ENCODE measurements around the gene KRTAP26-1. TPM values are rescaled to one million over a fixed set of nuclear protein-coding genes. Genes with fewer than 3 reads are reported as not detected.

The KRTAP26-1 gene
- total RNA-seq, 1 donor from 2014 or later, result not detected

DNA sequence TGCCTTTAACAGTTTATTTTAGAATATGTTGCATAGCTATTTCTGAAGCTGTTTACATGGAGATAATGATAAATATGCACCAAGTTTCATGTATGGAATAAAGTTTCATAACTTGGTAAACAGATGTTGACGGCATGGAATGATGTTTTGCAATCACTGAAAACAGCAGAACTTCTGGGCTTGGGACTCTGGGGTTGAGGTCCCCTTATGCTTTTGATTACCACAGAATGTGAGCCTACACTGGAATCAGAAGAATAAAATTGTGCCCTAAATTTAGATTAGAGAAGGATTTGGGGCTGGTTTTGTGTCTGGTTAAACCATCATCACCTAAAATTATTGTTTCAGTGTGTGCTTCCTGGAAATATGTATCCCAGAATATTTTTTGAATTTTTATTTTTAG, 48.5 kb downstream of the KRTAP26-1 start:
- intact Hi-C loops (cut with micrococcal nuclease), result no loop called here

DNA sequence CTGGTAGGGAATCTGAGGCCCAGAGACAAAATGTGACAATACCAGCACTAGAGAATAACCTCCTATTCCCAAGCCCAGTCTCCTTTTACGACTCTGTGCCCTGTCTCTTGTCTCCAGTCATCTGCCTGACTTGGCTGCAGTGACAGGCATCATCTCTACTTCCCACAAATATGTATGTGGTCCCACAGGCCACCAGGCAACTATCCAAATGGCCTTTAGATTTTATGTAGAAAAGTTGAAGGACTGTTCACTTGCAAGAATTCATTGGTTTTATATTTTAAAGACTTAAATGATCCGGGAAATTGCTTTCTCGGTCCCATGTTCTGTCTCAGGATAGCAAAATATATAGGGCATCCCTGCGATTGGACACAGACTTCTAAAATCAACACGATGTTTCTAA, 49.0 kb downstream of the KRTAP26-1 start:
- intact Hi-C loops (cut with micrococcal nuclease), result no loop called here

DNA sequence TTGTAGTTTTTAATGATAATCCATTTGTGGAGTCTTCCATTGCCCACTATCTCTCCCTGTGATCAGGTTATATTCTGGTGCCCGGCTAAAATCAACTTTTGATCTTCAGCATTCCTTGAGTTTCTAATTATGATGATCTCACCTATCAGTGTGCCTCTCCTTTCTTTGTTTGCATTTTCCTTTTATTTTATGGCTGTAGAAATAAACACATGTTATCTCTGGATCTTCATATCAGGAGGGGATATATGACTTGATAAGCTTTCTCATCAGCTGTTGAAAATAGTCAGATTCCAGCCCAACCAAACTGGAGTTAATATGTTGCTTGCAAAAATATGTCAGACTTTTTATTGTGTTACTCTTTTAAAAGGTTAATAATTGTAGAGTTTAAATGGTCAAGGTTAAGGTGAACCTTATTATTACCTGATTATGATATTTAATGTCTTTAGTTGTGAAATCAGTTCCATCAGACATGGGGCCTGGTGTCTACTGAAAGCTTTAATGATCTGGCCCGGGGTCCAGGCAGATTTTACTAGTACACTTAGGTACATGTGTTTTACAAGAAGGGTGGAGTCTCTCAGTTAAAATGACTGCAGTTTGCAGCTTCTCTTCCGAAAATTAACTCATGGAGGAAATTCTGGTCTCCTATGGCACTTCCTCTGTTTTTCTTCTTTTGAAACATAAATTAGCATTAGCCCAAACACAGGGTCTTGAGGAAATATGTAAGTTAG, 50.1 kb downstream of the KRTAP26-1 start:
- intact Hi-C loops (cut with micrococcal nuclease), result no loop called here

Other genes with a start within 250 kb of the KRTAP26-1 start
- not detected in 2 replicates for gene CLDN17, start 153.5 kb downstream of the KRTAP26-1 start, total RNA-seq
- not detected in 2 replicates for gene CLDN8, start 104.2 kb downstream of the KRTAP26-1 start, total RNA-seq
- not detected in 2 replicates for gene KRTAP24-1, start 37.4 kb downstream of the KRTAP26-1 start, total RNA-seq
- not detected in 2 replicates for gene KRTAP25-1, start 30.8 kb downstream of the KRTAP26-1 start, total RNA-seq
- gene KRTAP27-1, start 17.4 kb upstream of the KRTAP26-1 start, total RNA-seq, result not detected in 2 replicates
- gene KRTAP23-1, start 28.3 kb upstream of the KRTAP26-1 start, total RNA-seq, result not detected in 2 replicates
- not detected in 2 replicates for gene KRTAP13-2, start 52.0 kb upstream of the KRTAP26-1 start, total RNA-seq
- not detected in 2 replicates for gene KRTAP13-1, start 75.7 kb upstream of the KRTAP26-1 start, total RNA-seq
- gene KRTAP13-3, start 105.6 kb upstream of the KRTAP26-1 start, total RNA-seq, result not detected in 2 replicates
- not detected in 2 replicates for gene KRTAP13-4, start 109.9 kb upstream of the KRTAP26-1 start, total RNA-seq
- gene KRTAP15-1, start 120.0 kb upstream of the KRTAP26-1 start, total RNA-seq, result not detected in 2 replicates
- gene KRTAP19-1, start 160.1 kb upstream of the KRTAP26-1 start, total RNA-seq, result not detected in 2 replicates
- not detected in 2 replicates for gene KRTAP19-2, start 167.1 kb upstream of the KRTAP26-1 start, total RNA-seq
- gene KRTAP19-3, start 171.7 kb upstream of the KRTAP26-1 start, total RNA-seq, result not detected in 2 replicates
- not detected in 2 replicates for gene KRTAP19-4, start 176.8 kb upstream of the KRTAP26-1 start, total RNA-seq
- gene KRTAP19-5, start 181.8 kb upstream of the KRTAP26-1 start, total RNA-seq, result not detected in 2 replicates
- gene KRTAP19-6, start 221.5 kb upstream of the KRTAP26-1 start, total RNA-seq, result not detected in 2 replicates
- not detected in 2 replicates for gene KRTAP19-7, start 241.0 kb upstream of the KRTAP26-1 start, total RNA-seq